NCI-H2227 (cell line): Measurements from ENCODE around the gene CD79A.
A peak's percentile ranks its signal among the peaks of the same experiment; 100 is the strongest.

ENCODE experiments used
- DNase-seq: peaks from one replicate; lab custom pipeline; 2025; ENCODE audit not compliant: unreplicated experiment; lab: John Stamatoyannopoulos, UW

The CD79A gene

GRCh38 chr19:41917676-41918075 is 40.6 kb downstream of the CD79A start:
- DNase-seq: no peak

DNA sequence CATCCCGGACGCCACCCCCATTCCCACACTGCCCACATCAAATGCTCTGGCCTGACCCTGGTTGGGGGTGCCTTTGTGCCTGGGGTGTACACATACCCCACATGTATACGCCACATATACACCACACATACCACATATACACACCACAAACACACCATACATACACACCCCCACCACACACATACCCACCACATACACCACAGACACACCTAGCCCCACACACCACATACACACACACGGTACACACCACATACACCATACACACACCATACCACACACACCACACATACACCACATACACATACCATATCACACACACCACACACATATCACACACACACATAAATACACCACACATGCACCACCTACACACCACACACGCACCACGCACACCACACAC is 41.0 kb downstream of the CD79A start:
- DNase-seq: no peak

GRCh38 chr19:41918653-41919244 is 41.7 kb downstream of the CD79A start:
- DNase-seq: no peak

DNA sequence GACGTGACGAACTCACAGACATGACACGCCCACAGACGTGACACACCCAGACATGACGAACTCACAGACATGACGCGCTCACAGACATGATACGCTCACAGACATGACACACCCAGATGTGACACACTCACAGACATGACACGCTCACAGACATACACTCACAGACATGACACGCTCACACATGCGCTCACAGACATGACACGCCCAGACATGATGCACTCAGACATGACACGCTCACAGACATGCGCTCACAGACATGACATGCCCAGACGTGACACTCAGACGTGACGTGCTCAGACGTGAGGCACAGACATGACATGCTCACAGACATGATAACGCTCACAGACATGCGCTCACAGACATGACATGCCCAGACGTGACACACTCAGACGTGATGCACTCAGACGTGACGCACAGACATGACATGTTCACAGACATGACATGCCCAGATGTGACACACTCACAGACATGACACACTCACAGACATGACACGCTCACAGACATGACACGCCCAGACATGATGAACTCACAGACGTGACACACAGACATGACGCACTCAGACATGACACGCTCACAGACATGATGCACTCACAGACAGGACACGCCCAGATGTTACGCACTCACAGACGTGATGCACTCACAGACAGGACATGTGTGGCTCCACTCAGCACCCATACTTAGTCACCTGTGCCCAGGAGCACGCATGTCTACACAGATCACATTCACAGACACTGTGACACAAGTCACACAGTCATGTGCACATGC is 43.1 kb downstream of the CD79A start:
- DNase-seq: no peak

GRCh38 chr19:41920882-41921576 is 44.0 kb downstream of the CD79A start:
- no peak for DNase-seq

GRCh38 chr19:41921577-41922576 is 44.8 kb downstream of the CD79A start:
- DNase-seq: no peak

GRCh38 chr19:41922585-41922984 is 45.5 kb downstream of the CD79A start:
- DNase-seq: no peak

GRCh38 chr19:41923045-41923788 is 46.1 kb downstream of the CD79A start:
- DNase-seq: no peak

- no peak for DNase-seq
Observed at GRCh38 chr19:41924151-41925145, 47.4 kb downstream of the CD79A start.

DNA sequence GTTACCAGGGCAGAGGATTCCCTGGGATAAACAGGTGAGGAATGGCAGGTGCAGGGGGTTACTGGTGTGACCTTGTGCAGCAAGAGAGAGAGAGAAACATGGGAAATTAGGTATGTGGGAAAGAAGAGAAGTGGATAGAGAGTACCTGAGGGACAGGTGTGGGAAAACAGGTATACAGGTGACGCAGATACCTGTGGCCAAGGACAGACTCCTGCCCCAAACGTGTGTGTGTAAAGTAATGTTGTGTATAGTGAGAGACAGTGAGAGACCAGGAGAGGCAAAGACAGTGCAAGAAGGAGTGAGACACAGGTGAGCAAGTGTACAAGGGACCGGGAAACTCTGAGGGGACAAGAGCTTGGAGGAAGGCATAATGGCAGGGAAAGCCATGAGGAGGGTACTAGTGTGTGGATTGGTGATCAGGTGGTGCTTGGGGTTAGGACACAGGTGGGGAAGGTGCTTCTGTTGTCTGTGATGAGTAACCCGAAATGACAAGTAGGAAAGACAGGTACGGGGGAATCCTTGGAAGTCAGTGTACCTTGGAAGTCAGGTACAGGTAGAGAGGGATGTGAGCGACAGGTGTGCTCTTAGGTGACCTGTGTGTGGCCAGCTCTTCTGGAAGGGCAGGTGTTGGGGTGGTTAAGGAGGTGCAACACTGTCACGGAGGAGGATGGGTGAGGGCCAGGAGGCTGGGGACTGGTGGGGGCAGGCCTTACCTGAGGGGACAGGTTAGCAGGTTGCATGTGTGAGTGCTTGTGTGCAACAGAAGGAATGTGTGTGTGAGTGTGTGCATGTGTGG is 48.3 kb downstream of the CD79A start:
- no peak for DNase-seq

DNA sequence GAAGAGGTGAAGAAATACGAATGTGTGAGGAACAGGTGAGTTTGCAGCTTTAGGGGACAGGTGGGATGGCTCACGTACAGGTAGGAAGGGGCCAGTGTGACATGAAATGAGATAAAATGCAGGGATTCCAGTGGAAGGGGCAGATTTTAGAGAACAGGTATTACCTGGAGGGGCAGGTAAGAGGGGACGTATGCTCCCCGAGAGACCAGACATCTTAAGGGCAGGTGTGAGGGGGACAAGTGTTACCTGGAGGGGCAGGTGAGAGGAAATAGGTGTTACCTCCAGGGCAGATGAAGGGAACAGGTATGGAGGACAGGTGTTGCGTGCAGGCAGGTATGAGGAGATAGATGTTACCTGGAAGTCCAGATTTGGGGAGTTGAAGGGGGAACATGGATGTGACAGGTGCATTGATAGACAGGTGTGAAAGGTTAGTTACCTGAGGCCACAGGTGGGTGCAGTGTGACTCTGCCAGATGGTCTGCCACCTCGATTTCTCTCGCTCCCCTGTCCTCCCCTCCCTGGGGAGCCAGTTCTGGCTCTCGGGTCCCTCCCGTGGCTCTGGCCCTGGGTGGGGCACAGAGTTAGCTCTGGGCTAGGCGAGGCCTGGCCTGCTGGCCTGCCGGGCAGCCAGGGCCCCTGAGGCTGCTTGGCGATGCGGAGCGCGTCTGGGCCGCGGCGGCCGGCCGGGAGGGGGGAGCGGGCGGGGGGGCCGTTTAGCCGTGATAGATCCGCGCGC is 49.1 kb downstream of the CD79A start:
- no peak for DNase-seq

DNA sequence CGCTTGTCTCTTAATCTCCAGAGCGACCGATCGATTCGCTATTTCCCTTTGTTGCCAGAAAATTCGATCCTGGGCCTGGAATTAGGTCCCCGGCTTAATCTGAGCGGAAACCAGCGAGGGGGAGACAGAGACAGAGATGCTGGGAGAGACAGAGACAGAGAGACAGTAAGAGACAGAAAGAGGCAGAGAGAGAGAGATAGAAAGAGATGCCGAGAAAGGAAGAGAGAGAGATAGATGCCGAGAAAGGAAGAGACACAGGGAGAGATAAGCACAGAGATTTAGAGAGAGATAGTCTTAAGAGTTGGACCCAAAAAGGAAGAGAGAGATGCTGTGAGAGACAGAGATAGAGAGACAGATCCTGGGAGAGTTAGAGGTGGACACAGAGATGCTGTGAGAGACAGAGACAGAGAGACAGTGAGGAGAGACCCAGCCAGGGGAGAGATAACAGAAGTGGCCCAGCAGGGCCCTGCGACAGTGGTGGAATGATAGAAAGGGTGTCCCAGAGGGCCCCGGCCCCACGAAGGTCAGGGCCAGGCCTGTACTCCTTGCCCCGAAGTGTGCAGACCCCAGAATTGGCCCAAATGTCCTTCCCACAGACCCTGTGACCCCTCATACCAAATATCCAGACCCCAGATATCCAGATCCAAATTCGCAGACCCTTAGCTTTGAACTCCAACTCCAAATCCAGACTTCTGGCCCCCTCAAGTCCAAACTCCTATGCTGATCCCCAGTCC is 49.9 kb downstream of the CD79A start:
- no peak for DNase-seq

GRCh38 chr19:41927497-41928192 is 50.6 kb downstream of the CD79A start:
- DNase-seq: peak; percentile 65

GRCh38 chr19:41928221-41928683 is 51.2 kb downstream of the CD79A start, which contains the start of gene ERFL:
Gene ERFL, minus strand, starts transcription at chr19:41928449. Its CDS starts 15,530 bp downstream, at chr19:41912919.
- DNase-seq: peak; percentile 73

DNA sequence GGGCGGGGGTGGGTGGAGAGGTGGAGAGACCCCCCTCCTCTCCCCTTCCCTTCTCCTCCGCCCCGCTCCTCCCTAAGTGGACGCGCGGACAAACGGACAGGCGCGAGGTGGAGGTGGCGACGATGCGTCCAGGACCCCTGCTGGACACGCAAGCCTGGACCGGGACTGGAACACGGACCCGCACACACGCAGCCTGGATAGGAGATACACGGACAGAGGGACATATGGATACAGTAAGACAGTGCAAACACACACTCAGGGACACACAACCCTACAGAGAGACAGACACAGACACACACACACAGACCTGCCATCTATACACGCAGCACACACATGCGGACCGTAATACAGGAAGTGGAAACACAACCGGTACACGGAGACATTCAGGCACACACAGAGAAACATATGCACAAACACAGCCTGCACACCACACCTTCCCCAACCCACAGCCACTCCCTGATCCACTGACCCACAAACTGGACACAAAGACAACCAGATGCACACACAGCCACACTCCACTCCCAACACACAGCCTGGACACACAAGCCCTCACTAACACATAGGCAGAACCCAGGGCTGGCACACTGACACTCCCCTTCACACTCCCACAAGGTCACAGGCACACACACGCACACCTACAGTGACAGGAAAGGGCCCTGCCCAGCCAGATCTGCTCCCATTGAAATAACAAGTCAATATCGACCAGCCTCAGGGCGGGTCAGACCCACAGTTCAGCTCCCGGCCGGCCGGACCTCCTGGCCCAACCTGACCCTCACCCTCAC is 51.9 kb downstream of the CD79A start:
- peak; percentile 60 for DNase-seq
